Endothelial cell of umbilical vein (primary cell): ENCODE results near the gene USP49.

Source experiments
- CTCF ChIP-seq, 2 donors: IDR thresholded peaks; 1 replicate in 1 of 2; 2 replicates in 1 of 2; pipeline ENCODE4 v1.5.1; 2011; ENCODE audit warnings: low read length in 2 of 2, mild to moderate bottlenecking in 2 of 2, moderate library complexity in 2 of 2, control low read depth in 1 of 2, inconsistent platforms in 1 of 2, low read depth in 1 of 2; ENCODE audit not compliant: insufficient read depth in 1 of 2; ENCODE audit errors: extremely low read depth in 1 of 2
- EZH2 ChIP-seq: IDR thresholded peaks from 2 replicates; pipeline ENCODE4 v1.6.1; 2012; ENCODE audit warnings: borderline replicate concordance, low read depth, mild to moderate bottlenecking, moderate library complexity, low read length, inconsistent platforms; ENCODE audit not compliant: severe bottlenecking
- GATA2 ChIP-seq: IDR thresholded peaks from 2 replicates; pipeline ENCODE4 v1.7.0; 2011; ENCODE audit warnings: low read depth, mild to moderate bottlenecking, moderate library complexity, mixed read lengths, low read length; ENCODE audit not compliant: insufficient read length, insufficient read depth
- MYC ChIP-seq: IDR thresholded peaks from one replicate; pipeline ENCODE4 v1.6.1; 2011; ENCODE audit warnings: mild to moderate bottlenecking, low read depth, low read length
- POLR2A ChIP-seq: IDR thresholded peaks from 2 replicates; pipeline ENCODE4 v1.6.1; 2012; ENCODE audit warnings: low read depth, mild to moderate bottlenecking, control low read depth, low read length
- POLR2AphosphoS5 ChIP-seq: IDR thresholded peaks from 2 replicates; pipeline ENCODE4 v1.6.1; 2012; ENCODE audit warnings: low read depth, mild to moderate bottlenecking, control low read depth, low read length, moderate library complexity; ENCODE audit not compliant: insufficient read depth
- TF ChIP-seq, protein P1 (sequence below): IDR thresholded peaks from 2 replicates; pipeline ENCODE4 v1.6.1; 2011; ENCODE audit not compliant: insufficient read depth, insufficient read length

DNA sequence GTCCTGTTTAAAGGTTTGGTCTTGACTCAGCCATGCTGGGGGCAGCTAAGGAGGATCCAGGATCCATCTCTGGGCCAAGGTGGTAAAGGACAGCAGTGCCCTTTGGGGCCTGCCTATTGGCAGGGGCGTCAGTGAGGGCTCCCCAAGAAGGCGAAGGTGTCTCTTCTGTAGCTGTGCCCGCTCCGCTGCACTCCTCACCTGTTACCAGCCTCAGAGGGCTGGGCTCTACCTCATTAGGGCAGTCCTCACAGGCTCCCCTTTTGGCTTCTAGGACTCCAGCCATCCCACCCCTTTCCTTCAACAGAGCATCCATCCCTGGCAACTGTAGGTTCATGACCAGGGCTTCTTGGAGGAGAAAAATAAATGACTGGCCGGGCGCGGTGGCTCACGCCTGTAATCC lies 125.8 kb downstream of the USP49 start:
- TF ChIP-seq CTCF (IDR thresholded peaks at IDR 0.05; ENCODE audit: extremely low read depth in 1 of 2, insufficient read depth in 1 of 2, low read depth in 1 of 2, low read length in 2 of 2) (no peak), POLR2AphosphoS5 (no peak), EZH2 (no peak), MYC (no peak), POLR2A (no peak), GATA2 (no peak)
- TF ChIP-seq, protein P1, sequence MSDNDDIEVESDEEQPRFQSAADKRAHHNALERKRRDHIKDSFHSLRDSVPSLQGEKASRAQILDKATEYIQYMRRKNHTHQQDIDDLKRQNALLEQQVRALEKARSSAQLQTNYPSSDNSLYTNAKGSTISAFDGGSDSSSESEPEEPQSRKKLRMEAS = no peak
